Caco-2 (cell line): ENCODE measurements around the gene KRT83. TPM values are rescaled to one million over a fixed set of nuclear protein-coding genes. Genes with fewer than 3 reads are reported as not detected.

Experiments
- BruUV-seq: library from RNA; stranded (reverse); fragments of 400-500 nt; replicated peaks from 2 replicates; lab custom pipeline; 2021; lab: Mats Ljungman, UMichigan
- CTCF ChIA-PET: fragments of 300-600 bp; sonication (Branson Sonifier 250); formaldehyde crosslinking; loops from one replicate; lab custom pipeline; 2022; ENCODE audit warnings: antibody characterized with exemption; lab: Charles Lee
- POLR2A ChIA-PET: fragments of 300-600 bp; sonication (Branson Sonifier 250); formaldehyde crosslinking; loops from one replicate; lab custom pipeline; 2022; ENCODE audit warnings: antibody characterized with exemption; lab: Charles Lee
- DNase-seq, 2 experiments: peaks; one replicate each; pipeline versions ENCODE4 v3.0.0 to v3.0.0-alpha.2; 2020 to 2022
- H3K27me3 ChIP-seq: replicated peaks from 2 replicates; pipeline ENCODE4 v1.6.0; 2011; ENCODE audit warnings: low read length; ENCODE audit not compliant: control insufficient read depth, insufficient read depth
- H3K36me3 ChIP-seq: 2 replicates; pipeline ENCODE4 v1.5.1; 2011; ENCODE audit warnings: low read length; ENCODE audit not compliant: control insufficient read depth, insufficient read depth
- H3K4me1 ChIP-seq: fragments of 250-450 bp; sonication (Bioruptor Pico); 2 replicates; pipeline ENCODE4 v1.5.1; 2020; ENCODE audit warnings: mild to moderate bottlenecking
- H3K4me3 ChIP-seq: 2 replicates; pipeline ENCODE4 v1.5.1; 2011; ENCODE audit warnings: low read depth, mild to moderate bottlenecking, control low read depth, low read length
- H3K9me3 ChIP-seq: fragments of 250-450 bp; sonication (Bioruptor Pico); 2 replicates; pipeline ENCODE4 v1.5.1; 2020; ENCODE audit warnings: mild to moderate bottlenecking, moderate library complexity
- H3K27ac Mint-ChIP-seq: one replicate; pipeline ENCODE4 v1.8.0; 2022; ENCODE audit warnings: mixed read lengths; ENCODE audit not compliant: unreplicated experiment
- H3K27me3 Mint-ChIP-seq: one replicate; pipeline ENCODE4 v1.8.0; 2022; ENCODE audit warnings: mixed read lengths; ENCODE audit not compliant: insufficient read depth, unreplicated experiment
- H3K36me3 Mint-ChIP-seq: one replicate; pipeline ENCODE4 v1.8.0; 2022; ENCODE audit warnings: mild to moderate bottlenecking, mixed read lengths; ENCODE audit not compliant: insufficient read depth, unreplicated experiment
- H3K4me1 Mint-ChIP-seq: one replicate; pipeline ENCODE4 v1.8.0; 2022; ENCODE audit warnings: low read depth, mixed read lengths; ENCODE audit not compliant: unreplicated experiment
- H3K4me3 Mint-ChIP-seq: one replicate; pipeline ENCODE4 v1.8.0; 2022; ENCODE audit warnings: mild to moderate bottlenecking, moderate library complexity, mixed read lengths; ENCODE audit not compliant: unreplicated experiment
- H3K9me3 Mint-ChIP-seq: one replicate; pipeline ENCODE4 v1.8.0; 2022; ENCODE audit warnings: mixed read lengths; ENCODE audit not compliant: unreplicated experiment
- intact Hi-C: fragments of 100-400 bp; cut with micrococcal nuclease; formaldehyde crosslinking; loops from one replicate; pipeline ENCODE4 v1.10.0; 2022; ENCODE audit not compliant: unreplicated experiment
- total RNA-seq: library from RNA; stranded (reverse); gene quantifications from 2 replicates; pipeline ENCODE4 v1.2.3, GENCODE V29; 2022
- TF ChIP-seq, protein P1 (sequence below), 2 experiments: fragments of 200-600 bp in 1 of 2; IDR thresholded peaks; 1 replicate in 1 of 2; 2 replicates in 1 of 2; pipeline versions ENCODE4 v1.5.1 to v1.8.0; 2011 to 2022; ENCODE audit warnings: antibody characterized with exemption in 1 of 2, control low read depth in 1 of 2, inconsistent platforms in 1 of 2, low read depth in 1 of 2, low read length in 1 of 2, mild to moderate bottlenecking in 1 of 2, moderate library complexity in 1 of 2; ENCODE audit not compliant: insufficient read depth in 1 of 2, severe bottlenecking in 1 of 2, unreplicated experiment in 1 of 2

The KRT83 gene
- total RNA-seq, 1 experiment from 2014 or later, result not detected

DNA sequence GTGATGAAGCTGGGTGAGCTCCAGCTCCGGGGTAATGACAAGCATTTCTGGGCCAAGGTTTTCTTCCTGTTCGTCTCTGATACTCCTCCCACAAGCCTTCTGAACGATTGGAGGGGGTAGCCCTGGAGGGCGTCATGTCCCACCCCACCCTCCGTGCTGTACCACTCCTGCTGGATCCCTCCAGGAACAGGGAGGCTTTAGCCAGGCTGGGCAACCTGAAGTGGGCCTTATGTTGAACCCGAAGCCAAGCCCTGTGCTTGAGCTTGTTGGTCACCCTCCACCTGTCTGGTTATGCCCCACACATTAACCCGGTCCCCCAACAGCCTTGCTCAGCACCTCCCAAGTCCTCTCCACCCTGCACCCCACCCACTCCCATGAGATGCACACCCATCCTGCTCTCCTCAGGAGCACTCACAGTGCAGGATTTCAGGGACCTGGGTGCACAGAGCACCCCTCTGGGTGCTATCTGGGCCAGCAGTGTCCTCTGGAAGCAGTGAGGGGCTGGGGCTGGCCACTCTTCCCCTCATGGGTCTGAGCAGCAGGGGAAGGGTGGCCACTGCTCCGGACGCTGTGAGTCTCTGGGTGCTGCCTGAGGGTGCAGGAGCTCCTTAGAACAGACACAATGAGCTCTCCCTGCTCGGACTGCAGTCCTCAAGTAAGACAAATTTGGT is 6.8 kb upstream of the KRT83 start:
- no peak overlapping the region for H3K27ac Mint-ChIP-seq
- TF ChIP-seq, protein P1, sequence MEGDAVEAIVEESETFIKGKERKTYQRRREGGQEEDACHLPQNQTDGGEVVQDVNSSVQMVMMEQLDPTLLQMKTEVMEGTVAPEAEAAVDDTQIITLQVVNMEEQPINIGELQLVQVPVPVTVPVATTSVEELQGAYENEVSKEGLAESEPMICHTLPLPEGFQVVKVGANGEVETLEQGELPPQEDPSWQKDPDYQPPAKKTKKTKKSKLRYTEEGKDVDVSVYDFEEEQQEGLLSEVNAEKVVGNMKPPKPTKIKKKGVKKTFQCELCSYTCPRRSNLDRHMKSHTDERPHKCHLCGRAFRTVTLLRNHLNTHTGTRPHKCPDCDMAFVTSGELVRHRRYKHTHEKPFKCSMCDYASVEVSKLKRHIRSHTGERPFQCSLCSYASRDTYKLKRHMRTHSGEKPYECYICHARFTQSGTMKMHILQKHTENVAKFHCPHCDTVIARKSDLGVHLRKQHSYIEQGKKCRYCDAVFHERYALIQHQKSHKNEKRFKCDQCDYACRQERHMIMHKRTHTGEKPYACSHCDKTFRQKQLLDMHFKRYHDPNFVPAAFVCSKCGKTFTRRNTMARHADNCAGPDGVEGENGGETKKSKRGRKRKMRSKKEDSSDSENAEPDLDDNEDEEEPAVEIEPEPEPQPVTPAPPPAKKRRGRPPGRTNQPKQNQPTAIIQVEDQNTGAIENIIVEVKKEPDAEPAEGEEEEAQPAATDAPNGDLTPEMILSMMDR (IDR thresholded peaks at IDR 0.05; ENCODE audit: insufficient read depth in 1 of 2, low read depth in 1 of 2, low read length in 1 of 2, severe bottlenecking in 1 of 2, unreplicated experiment in 1 of 2), result no peak
- no peaks in the 10 kb centered on the region for H3K9me3 ChIP-seq
- H3K36me3 ChIP-seq, result no peaks in the 10 kb centered on the region
- no peak for DNase-seq
- POLR2A ChIA-PET, result no interaction called here
- no peak overlapping the region for H3K4me3 ChIP-seq
- no peak overlapping the region for H3K4me3 Mint-ChIP-seq
- no TSS peak for BruUV-seq
- intact Hi-C loops, result loop anchor here (1.0 to 5.0 kb wide), 3 partner anchors 46 to 189 kb away; no protein-coding TSS in a partner anchor
- peaks cover 2% of the 10 kb centered on the region for H3K27me3 Mint-ChIP-seq
- CTCF ChIA-PET, result interaction anchor here (0.6 to 3.8 kb wide), 17 partner anchors 9 to 552 kb away, joined by 3 to 21 read pairs (median 3); no protein-coding TSS in a partner anchor
- no peaks in the 10 kb centered on the region; the same call in 1 of the 2 replicates for H3K4me1 ChIP-seq
- no peaks in the 10 kb centered on the region; the same call in none of the 2 replicates for H3K27me3 ChIP-seq
- H3K36me3 Mint-ChIP-seq, result no peaks in the 10 kb centered on the region
- no peaks in the 10 kb centered on the region for H3K9me3 Mint-ChIP-seq
- peaks cover under 1% of the 10 kb centered on the region for H3K4me1 Mint-ChIP-seq

DNA sequence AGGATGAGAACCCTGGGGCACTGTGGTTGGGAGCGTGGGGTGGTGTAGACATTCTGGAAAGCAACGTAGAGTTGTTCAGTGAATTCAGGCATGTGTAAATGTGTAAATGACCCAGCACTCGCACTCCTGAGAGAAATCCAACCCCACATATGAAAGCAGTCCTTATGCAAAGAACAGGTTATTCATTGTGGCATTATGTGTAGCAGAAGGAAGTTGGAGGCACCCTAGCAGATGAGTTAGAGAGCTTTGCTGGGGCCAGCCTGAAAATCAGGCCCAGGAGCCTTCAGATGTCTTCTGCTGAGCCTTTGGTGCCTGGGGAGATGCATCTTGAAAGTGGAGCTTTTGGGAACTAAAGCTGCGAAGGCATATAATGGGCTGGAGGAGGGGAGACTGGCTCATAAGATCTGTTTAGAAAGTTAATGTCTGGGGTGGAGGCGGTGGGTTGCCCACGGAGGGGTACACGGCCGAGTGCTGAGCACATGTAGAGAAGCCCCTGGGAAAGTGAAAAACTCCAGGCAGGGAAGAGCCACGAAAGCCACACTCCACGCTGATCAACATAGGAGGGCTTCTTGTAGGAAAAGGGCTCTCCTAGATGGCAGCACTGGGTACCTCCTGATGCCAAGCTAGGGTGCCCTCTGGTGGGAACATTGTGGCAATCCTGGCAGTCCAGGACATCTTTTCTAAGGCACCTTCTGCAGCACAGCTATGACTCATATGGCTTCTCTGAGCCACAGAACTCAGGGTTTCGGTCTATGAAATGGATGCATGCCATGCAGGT is 6.0 kb upstream of the KRT83 start:
- peak; percentile 80 to 81 for DNase-seq
- CTCF ChIA-PET, result interaction anchor here (0.6 to 3.8 kb wide), 18 partner anchors 8 to 553 kb away, joined by 3 to 21 read pairs (median 4); no protein-coding TSS in a partner anchor
- H3K9me3 Mint-ChIP-seq, result no peaks in the 10 kb centered on the region
- intact Hi-C loops, result loop anchor here (1.0 to 5.0 kb wide), 3 partner anchors 45 to 188 kb away; no protein-coding TSS in a partner anchor
- TF ChIP-seq, protein P1 (IDR thresholded peaks at IDR 0.05; ENCODE audit: insufficient read depth in 1 of 2, low read depth in 1 of 2, low read length in 1 of 2, severe bottlenecking in 1 of 2, unreplicated experiment in 1 of 2), result peak; percentile 66 to 92
- no peak overlapping the region for H3K4me3 ChIP-seq
- POLR2A ChIA-PET, result no interaction called here
- H3K27me3 ChIP-seq, result no peaks in the 10 kb centered on the region; the same call in none of the 2 replicates
- H3K4me3 Mint-ChIP-seq, result no peak overlapping the region
- no TSS peak for BruUV-seq
- H3K27me3 Mint-ChIP-seq, result peaks cover 2% of the 10 kb centered on the region
- H3K36me3 ChIP-seq, result no peaks in the 10 kb centered on the region
- H3K4me1 Mint-ChIP-seq, result no peaks in the 10 kb centered on the region
- no peak overlapping the region for H3K27ac Mint-ChIP-seq
- no peaks in the 10 kb centered on the region for H3K36me3 Mint-ChIP-seq
- H3K9me3 ChIP-seq, result no peaks in the 10 kb centered on the region
- H3K4me1 ChIP-seq, result no peaks in the 10 kb centered on the region

DNA sequence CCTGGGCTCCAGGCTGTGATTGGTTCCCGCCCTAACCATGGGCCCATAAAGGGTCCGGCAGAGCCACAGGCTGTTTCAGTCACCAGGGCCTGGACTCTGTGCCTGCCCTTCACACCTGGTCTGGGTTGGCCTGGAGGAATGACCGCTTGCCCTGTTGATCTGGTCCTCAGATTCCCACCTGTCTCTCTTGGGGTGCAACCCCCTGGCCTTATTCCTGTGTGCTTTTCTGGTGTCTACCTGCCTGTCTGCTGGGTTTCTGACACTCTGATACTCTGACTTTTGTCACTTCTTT is 2.9 kb upstream of the KRT83 start:
- H3K36me3 Mint-ChIP-seq, result no peaks in the 10 kb centered on the region
- no peaks in the 10 kb centered on the region; the same call in none of the 2 replicates for H3K27me3 ChIP-seq
- intact Hi-C loops, result no loop called here
- no peaks in the 10 kb centered on the region for H3K9me3 ChIP-seq
- H3K4me3 Mint-ChIP-seq, result no peak overlapping the region
- no TSS peak for BruUV-seq
- no peak overlapping the region for H3K27ac Mint-ChIP-seq
- no peaks in the 10 kb centered on the region for H3K4me1 Mint-ChIP-seq
- peaks cover 5% of the 10 kb centered on the region for H3K27me3 Mint-ChIP-seq
- H3K4me1 ChIP-seq, result no peaks in the 10 kb centered on the region
- H3K4me3 ChIP-seq, result no peak overlapping the region
- ChIA-PET CTCF (no interaction called here), POLR2A (no interaction called here)
- TF ChIP-seq, protein P1 (IDR thresholded peaks at IDR 0.05; ENCODE audit: insufficient read depth in 1 of 2, low read depth in 1 of 2, low read length in 1 of 2, severe bottlenecking in 1 of 2, unreplicated experiment in 1 of 2), result no peak
- H3K36me3 ChIP-seq, result no peaks in the 10 kb centered on the region
- DNase-seq, result no peak
- no peaks in the 10 kb centered on the region for H3K9me3 Mint-ChIP-seq
